Neural progenitor cell (in vitro differentiated cells): ENCODE results near the gene ZNF683.
"Not testable (repeated sequence)": the region's sequence is repeated elsewhere in the genome, so short reads cannot be mapped to it uniquely, and the experiment has no call there.

ENCODE experiments used
- EZH2 ChIP-seq: fragments of 200-600 bp; sonication (generic); IDR thresholded peaks from 2 replicates; pipeline ENCODE4 v1.6.1; 2017; ENCODE audit warnings: antibody characterized with exemption, mild to moderate bottlenecking, moderate library complexity
- EZH2phosphoT487 ChIP-seq: fragments of 200-600 bp; sonication (generic); IDR thresholded peaks from 2 replicates; pipeline ENCODE4 v1.6.1; 2017; ENCODE audit warnings: antibody characterized with exemption
- TF ChIP-seq, protein P1 (sequence below): fragments of 200-600 bp; sonication (generic); IDR thresholded peaks from 2 replicates; pipeline ENCODE4 v1.5.1; 2017; ENCODE audit warnings: antibody characterized with exemption, mild to moderate bottlenecking

DNA sequence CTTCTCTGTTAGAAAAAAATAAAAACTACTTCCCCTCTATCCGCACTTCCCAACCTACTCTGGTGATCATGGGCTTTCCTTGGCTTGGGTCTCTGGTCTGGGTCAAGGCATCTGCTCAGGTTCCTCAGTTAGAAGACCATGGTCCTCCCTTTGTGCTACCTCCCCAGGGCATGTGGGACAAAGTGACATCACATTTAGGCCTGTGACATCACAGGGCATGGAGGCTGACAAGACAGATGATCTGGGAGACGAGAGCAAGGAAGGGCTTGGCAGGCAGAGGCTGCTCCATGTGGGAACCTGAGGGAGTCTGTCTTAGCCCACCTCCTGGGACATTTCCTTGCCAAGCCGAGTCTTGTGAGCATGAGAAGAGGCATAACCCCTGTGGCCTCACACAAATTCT, at the start of gene ZNF683:
- TF ChIP-seq, protein P1, sequence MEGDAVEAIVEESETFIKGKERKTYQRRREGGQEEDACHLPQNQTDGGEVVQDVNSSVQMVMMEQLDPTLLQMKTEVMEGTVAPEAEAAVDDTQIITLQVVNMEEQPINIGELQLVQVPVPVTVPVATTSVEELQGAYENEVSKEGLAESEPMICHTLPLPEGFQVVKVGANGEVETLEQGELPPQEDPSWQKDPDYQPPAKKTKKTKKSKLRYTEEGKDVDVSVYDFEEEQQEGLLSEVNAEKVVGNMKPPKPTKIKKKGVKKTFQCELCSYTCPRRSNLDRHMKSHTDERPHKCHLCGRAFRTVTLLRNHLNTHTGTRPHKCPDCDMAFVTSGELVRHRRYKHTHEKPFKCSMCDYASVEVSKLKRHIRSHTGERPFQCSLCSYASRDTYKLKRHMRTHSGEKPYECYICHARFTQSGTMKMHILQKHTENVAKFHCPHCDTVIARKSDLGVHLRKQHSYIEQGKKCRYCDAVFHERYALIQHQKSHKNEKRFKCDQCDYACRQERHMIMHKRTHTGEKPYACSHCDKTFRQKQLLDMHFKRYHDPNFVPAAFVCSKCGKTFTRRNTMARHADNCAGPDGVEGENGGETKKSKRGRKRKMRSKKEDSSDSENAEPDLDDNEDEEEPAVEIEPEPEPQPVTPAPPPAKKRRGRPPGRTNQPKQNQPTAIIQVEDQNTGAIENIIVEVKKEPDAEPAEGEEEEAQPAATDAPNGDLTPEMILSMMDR, result not testable (repeated sequence)
- TF ChIP-seq EZH2, EZH2phosphoT487: not testable (repeated sequence)
